Stimulated activated CD8-positive, alpha-beta memory T cell treated with anti-CD3 and anti-CD28 coated beads, Interleukin-15, amount 100 ng/mL, for 24 hours (primary cell): ENCODE measurements around the gene ZNF277.
"Not testable (repeated sequence)": the region's sequence is repeated elsewhere in the genome, so short reads cannot be mapped to it uniquely, and the experiment has no call there.

ENCODE experiments used
- DNase-seq: peaks from one replicate; pipeline ENCODE4 v3.0.0-alpha.2; 2020; ENCODE audit warnings: low read depth

ZNF277 gene

DNA sequence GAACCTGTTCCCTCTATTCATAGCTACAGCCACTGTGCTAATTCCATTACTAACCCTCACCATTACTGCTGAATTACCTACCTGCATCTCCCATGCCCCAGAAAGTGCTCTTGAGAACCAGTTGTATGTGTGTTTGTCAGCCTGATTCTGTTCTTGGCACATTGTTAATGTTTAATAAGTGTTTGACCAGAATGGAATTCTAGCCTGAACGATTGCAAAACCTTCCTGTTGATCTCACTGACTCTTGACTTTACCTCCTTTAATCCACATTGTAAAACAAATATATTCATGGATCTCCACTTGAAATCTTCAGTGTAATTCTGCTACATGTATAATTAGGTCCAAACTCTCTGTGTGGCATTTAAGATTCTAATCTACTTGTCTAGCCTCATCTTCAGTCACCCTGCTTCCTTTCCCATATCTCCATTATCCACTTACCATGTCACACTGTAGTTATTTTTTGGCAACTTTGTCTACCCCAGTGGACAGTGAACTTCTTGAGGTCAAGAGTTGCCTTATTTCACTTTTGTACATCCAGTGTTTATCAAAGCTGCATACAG is 4.9 kb downstream of the ZNF277 start:
- DNase-seq: no peak

DNA sequence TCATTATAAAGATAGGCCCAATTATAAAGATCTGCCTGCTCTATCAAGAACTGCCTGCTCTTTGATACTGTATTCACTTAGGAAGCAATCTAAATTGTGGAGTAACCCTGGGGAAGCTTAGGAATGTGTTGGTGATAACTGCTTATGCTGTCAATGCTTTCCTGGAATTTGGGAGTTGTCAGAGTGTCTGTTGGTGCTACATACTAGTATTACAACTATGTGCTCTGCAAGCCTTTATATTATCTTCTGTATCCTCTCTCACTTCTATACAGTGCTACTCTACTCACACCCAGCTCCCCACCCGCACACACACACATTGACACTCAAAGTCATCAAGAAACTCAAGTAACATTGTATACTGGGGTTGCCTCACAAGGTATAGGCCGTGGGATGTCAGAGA is 6.1 kb downstream of the ZNF277 start:
- DNase-seq: no peak

DNA sequence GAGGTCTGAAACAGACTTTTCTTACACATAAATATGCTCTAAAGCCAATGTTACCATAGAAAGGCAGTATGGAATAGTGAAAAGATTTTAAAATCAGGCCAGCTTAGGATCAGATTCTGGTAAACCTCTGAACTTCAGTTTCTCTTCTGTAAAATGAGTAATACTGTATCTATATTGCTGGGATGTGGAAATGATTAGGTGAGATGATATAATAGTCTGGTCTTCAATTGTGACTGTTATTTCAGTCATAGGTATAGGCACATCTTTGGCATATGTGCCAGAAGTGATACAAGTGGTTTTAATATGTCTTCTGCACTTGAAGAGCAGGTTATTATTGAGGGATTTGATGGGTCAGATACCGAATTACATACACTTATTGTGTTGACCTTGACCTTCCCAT is 7.2 kb downstream of the ZNF277 start:
- no peak for DNase-seq

DNA sequence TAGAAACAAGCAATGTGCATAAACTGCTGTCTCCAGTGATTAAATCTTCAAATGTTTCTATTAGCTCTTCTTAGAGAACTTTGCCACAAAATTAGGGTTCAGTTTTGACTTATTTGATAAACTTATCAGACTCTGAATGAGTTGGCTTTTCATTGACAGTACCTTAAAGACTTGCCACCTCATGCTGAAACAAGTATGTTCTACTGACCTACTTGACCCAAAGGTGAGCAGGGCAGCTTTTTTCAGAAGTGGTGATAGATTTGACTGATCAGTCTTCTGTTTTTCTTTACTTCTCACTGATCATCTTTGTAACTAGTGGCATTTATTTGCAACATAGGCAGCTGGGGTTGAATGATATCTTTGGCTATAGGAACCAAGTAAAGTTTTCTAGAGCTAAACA is 7.8 kb downstream of the ZNF277 start:
- DNase-seq: no peak

DNA sequence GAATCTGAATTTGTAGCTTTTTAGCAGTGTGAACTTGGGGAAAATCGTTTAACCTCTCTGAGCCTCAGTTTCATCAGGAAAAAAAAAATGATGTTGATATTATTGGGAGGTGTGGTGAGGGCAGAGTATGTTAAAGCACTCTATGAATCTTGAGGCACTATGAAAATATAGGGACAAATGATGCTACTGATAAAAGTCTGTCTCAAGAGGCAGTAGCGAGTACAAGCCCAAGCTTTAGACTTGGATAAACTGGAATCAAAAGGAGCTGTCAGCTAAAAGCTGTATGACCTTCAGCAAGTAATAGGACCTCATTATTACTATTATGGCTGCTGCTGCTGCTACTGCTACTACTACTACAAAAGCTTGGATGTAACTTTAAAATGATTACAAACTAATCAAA is 8.4 kb downstream of the ZNF277 start:
- DNase-seq: no peak

DNA sequence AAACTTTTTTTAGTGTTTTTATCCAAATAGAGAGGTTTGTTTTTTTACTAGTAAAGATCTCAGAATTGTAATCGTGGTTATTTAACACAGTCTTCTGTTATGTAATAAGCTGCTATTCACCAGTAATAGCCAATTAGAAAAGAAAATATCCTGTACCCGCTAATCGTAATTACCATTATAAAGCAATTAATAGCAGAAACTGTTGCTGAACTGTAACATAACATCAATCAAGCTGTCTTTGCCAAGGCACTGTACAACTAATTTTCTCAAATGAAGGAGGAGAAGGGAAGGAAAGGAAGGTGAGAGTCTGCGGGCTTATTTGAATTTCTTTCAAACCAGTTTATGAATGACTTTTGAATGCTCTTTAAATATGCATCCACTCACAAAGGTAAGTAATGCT is 9.3 kb downstream of the ZNF277 start:
- DNase-seq: no peak

DNA sequence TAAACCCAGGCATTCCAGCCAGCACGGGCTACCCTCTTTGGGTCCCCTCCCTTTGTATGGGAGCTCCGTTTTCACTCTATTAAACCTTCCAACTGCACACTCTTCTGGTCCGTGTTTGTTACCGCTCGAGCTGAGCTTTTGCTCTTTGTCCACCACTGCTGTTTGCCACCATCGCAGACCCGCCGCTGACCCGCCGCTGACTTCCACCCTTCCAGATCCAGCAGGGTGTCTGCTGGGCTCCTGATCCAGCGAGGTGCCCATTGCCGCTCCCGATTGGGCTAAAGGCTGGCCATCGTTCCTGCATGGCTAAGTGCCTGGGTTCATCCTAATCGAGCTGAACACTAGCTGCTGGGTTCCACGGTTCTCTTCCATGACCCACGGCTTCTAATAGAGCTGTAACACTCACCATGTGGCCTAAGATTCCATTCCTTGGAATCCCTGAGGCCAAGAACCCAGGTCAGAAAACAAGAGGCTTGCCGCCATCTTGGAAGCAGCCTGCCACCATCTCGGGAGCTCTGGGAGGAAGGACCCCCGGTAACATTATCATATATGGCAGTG is 14.5 kb downstream of the ZNF277 start:
- no peak for DNase-seq

DNA sequence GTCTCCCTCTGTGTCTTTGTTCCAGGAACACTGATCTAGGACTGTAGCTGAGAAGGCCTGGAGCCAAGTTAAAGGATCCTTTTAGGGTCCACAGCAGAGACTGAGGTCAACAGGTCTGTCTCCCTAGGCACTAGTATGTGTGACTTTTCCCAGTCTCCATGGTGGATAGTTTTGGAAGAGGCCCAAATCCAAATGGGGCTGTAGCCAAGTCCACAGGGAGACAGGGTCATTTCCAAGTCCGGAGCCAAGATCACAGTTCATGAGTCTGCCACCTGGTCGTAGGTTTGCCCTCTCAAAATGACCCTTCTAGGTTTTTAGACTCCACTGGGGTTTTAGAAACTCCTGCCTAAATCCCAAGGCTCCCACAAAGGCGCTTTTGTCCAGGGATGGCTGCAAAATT is 16.8 kb downstream of the ZNF277 start:
- DNase-seq: no peak

DNA sequence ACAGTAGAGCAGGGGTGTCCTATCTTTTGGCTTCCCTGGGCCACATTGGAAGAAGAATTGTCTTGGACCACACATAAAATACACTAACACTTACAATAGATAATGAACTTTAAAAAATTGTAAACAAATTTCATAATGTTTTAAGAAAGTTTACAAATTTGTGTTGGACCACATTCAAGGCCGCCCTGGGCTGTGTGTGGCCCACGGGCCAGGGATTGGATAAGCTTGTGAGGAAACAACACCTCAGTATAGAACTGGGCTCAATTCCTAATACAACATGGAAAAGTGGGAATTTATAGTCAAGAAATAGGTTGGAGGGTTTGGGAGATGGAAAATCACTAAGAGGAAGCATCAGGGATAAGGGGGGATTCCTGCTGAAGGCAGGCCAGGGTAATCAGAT is 17.7 kb downstream of the ZNF277 start:
- no peak for DNase-seq

DNA sequence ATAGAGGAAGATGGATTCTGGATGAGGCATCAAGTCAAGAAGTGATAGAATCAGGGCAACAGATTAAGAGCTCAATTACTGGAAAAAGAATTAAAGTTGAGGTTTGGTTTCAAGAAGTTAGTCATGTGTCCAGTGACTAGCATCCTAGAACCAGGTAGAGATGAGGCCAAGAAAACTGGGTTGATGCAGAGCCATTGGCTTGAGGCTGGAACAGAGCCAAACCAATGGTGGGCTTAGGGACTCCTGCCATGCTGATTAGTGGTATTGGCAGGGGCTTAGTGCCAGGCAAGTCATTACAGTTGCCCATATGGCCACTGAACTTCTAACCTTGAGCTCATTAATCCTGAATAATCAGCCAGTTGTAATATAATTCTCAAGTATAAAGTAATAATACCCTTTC is 18.5 kb downstream of the ZNF277 start:
- DNase-seq: no peak

DNA sequence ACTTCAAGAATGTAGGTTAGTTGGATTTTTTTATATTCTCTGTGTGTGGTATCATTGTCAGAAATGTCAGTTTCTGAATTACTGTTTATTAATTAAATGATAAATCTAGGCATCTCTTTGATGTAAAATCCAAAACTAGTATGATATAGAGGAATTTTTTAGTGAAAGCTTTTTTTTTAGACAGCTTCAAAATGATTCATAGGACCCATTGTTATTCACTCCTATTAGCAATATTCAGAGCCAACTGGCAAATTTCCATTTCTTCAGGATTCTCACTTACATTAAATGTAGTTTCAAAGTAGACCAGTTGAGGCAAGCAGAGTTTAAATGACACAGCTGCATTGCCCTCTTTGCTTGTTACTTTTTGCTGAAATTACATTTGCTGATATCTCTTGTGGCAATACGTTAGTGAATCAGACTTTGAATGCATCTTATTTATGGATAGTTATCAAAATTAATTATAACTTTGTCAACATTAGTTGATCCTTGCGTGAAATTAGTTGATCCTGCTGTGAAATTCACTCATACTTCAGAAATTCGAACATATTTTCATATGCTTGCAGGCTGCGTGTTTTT is 20.3 kb downstream of the ZNF277 start:
- no peak for DNase-seq

DNA sequence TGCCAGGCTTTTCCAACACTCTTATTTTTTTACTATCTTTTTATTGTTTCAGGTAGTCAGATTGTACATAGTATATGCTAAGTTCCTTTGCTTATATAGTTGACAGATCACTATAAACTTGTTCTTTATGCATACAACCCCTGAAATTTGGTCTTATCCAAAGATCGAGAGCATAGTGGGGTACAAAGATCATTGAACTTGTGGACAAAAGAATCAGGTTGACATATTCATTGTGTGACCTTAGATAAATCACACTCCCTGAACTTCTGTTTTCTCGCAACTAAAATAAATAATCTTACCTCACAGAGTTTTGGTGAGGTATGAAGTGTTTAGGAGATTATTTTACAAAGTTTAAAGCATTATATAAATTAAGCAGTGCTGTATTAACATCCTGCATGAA is 22.1 kb downstream of the ZNF277 start:
- no peak for DNase-seq

DNA sequence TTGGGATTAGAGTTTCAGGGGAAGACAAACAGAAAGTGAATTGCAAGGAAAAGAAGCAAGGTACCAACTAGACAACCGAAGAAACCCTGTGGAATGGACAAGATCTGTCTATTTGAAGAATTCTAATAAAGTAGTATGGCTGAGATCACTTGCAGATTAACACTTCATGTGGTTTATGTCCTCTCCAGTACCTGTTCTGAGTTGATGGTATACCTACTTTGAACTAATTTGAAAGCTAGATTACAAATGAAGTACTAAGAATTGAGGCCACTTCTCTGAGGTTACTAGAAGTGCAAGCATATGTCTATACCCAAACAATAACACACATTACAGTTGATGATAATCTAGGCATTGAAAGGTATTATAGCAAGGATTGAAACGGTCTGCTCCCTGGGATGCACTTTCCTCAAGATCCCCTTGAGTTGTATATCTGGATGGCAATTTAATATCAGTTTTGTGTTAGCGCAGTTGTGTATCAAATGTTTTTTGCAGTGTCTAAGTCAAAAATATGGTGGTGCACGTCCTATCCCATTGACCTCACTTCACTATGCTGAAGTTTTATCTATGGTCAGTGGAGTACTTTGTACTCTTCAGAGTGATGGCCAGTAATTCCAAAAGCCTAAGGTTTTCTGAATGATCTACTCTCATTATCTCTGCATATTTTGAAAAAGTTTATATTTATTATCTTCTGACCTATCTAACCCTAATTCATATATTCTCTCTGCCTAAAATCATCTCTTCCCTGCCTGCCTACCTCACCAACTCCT is 25.9 kb downstream of the ZNF277 start:
- no peak for DNase-seq

DNA sequence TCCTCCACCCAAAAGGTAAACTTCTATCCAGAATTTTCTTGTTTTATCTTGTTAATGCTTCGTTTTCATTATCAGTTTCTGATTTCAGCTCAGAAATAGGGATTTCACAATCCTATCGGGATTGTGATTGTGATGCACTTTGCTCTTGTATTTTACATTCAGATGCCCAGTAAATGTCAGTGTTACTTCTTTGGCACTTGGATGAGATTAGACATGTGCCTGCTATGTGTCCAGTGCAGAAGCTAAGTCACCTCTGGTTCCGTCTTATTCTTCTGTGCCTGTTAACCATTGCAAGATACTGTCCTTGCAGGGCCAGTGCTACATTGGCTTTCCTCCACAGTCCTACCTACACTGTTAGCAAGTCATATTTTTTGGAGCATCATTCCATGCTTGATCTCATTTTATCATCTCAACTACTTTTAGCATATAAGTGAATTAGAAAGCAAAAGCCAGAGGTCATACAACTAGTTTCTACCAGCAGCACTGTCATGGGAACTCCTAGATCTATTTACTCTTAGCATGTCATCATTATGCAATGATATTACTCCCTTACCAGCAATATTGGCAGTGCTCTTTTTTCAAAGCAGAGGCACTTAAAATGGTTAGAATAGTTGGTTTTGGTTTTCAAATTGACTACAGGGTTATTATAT is 26.7 kb downstream of the ZNF277 start:
- no peak for DNase-seq

DNA sequence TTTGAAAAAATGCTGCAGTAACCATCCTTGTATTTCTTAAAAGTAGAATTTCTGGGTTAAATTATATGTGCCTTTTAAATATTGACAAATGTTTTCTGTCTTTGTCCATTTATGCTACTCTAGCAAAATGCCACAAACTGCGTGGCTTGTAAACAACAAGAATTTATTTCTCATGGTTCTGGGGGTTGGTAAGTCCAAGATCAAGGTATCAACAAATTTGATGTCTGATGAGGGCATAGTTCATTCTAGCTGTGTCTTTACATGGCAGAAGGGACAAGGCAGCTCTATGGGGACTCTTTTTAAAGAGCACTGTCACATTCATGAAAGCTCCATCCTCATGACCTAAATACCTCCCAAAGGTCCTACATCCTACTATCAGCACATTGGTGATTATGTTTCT is 27.7 kb downstream of the ZNF277 start:
- DNase-seq: no peak

DNA sequence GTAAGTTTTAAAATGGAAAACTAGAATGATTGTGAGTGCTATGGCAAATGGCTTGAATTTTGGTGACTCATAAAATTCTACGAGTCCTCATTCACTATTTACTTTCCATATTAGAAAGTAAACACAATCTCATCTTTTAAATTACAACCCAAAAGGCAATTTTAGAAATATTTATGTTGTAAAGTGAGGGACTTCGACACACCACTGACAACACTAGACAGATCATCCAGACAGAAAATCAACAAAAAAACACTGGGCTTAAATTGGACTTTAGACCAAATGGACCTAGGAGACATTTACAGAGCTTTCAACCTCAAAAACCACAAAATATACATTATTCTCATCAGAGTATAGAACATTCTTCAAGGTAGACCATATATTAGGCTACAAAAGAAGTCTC is 30.1 kb downstream of the ZNF277 start:
- no peak for DNase-seq

DNA sequence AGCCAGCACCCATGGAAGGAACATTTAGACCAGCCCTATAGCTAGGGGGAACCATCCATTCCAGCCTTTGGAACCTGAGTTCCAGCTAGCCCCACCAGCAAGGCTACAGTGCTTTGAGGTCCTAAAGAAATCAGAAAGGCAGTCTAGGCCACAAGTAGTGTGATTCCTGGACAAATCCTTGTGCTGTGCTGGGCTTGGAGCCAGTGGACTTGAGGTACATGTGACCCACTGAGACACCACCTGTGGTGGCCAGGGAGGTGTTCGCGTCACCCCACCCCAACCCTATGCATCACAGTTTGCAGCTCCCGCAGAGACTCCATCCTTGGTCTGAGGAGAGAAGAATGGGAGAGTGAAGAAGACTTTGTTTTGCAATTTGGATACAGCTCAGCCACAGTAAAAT is 31.8 kb downstream of the ZNF277 start:
- no peak for DNase-seq

DNA sequence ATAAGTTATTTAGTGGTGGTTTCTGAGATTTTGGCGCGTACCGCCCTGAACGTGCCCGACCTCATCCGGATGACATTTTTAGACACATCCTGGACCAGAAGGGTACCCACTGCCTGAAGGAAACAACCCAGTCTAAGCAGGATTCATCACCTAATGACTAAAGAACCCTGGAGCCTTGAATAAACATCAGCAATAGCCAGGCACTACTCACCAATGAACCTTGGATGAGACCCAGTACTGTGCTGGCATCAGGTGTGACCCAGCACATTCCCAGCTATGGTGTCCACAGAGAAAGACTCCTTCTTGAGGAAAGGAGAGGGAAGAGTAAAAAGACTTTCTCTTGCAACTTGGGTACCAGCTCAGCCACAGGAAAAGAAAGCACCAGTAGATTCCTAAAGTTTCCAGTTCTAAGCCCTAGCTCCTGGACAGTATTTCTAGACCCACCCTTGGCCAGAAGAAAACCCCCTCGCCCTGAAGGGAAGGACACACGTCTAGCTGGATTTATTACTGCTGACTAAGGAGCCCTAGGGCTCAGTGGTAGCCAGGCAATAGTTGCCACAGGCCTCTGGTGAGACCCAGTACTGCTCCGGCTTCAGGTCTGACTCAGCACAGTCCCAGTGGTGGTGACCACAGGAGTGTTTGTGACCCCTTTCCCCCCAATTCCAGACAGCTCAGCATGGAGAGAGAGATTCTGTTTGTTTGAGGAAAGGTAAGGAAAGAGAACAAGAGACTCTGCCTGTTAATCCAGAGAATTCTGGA is 32.5 kb downstream of the ZNF277 start:
- no peak for DNase-seq

DNA sequence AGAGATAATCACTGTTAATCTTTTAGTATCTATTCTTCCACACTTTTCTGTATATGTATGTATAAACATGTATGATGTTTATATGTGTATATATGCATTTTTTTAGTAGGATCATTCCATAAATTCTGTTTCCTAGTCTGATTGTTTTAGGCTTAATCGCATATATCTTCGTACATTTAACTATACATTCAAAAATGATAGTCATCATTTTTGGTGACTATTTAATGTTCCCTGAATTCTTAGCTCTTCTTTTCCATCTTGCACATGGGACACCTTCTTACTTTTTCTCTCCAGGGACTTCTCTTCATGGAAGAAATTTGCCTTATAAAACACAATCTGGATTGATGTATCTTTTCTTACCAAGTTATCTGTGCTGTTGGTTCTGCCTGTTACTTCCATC is 42.1 kb downstream of the ZNF277 start:
- DNase-seq: no peak

DNA sequence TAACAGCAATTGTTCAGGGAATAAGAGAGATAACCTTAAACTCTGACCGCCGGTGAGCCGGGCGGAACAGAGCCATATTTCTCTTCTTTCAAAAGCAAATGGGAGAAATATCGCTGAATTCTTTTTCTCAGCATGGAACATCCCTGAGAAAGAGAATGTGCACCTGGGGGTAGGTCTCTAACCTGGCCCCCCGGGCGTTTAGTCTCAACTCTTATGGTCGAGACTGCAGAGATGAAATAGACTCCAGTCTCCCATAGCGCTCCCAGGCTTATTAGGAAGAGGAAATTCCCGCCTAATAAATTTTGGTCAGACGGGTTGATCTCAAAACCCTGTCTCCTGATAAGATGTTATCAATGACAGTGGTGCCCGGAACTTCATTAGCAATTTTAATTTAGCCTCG is 43.5 kb downstream of the ZNF277 start:
- DNase-seq: not testable (repeated sequence)

DNA sequence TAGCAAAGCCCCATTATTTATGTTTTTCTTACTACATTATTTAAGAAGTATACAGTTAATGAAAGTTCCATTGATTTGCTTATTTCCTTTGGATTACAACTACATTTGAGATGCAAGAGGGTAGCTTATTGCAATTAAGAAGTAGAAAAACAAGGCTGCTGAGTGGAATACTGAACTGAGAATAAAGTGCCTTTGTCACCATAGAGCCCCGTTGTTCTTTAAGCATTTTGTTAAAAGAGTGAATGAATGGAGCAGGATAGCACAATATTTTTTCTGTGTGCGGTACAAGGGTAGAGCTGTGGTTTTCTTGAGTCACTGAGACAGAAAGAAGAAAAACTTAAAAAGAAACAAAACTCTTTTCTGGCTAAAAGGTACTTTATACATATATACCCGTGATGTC is 45.6 kb downstream of the ZNF277 start:
- DNase-seq: no peak

DNA sequence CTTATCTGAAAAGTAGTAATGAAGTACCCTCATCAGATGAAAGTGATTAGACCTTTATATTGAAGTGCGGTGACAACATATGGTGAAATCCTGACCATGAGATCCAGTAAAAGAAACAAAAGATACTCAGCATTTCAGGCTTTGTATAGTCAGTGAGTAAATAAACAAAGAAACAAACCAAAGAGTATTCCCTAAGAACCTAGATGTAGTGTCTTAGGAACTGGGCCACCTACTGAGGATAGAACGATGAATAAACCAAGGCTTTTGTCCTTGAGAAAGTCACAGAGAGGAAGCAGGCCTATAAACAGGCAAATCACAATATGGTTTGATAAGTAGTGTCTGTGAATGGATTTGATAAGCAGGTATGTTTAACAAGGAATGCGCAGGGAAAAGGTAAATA is 46.2 kb downstream of the ZNF277 start:
- no peak for DNase-seq
